ENCODE results near the gene REG3A. TPM values are rescaled to one million over a fixed set of nuclear protein-coding genes. Genes with fewer than 3 reads are reported as not detected.

REG3A gene
- total RNA-seq, 1 donor from 2014 or later = not detected

GRCh38 chr2:79162801-79163200 lies 3.2 kb upstream of the REG3A start:
- no peak for TF ChIP-seq CTCF (IDR thresholded peaks at IDR 0.05)
- Mint-ChIP-seq H3K9me3 (ENCODE audit: unreplicated experiment) (peaks cover 26% of the 10 kb centered on the region), H3K27ac (ENCODE audit: unreplicated experiment) (no peak overlapping the region), H3K27me3 (ENCODE audit: unreplicated experiment) (no peaks in the 10 kb centered on the region), H3K36me3 (ENCODE audit: unreplicated experiment) (no peaks in the 10 kb centered on the region), H3K4me1 (ENCODE audit: unreplicated experiment) (no peaks in the 10 kb centered on the region), H3K4me3 (ENCODE audit: unreplicated experiment) (no peak overlapping the region)
- no peak for DNase-seq (ENCODE audit: extremely low spot score, unreplicated experiment)

- Mint-ChIP-seq H3K9me3 (ENCODE audit: unreplicated experiment) (peaks cover 27% of the 10 kb centered on the region), H3K36me3 (ENCODE audit: unreplicated experiment) (no peaks in the 10 kb centered on the region), H3K4me3 (ENCODE audit: unreplicated experiment) (no peak overlapping the region), H3K27ac (ENCODE audit: unreplicated experiment) (no peak overlapping the region), H3K4me1 (ENCODE audit: unreplicated experiment) (no peaks in the 10 kb centered on the region), H3K27me3 (ENCODE audit: unreplicated experiment) (no peaks in the 10 kb centered on the region)
- no peak for DNase-seq (ENCODE audit: extremely low spot score, unreplicated experiment)
- no peak for TF ChIP-seq CTCF (IDR thresholded peaks at IDR 0.05)
Observed at GRCh38 chr2:79162132-79162531, 2.6 kb upstream of the REG3A start.

GRCh38 chr2:79159030-79159429 lies 523 bp downstream of the REG3A start:
- no peak overlapping the region for H3K4me3 Mint-ChIP-seq (ENCODE audit: unreplicated experiment)
- H3K9me3 Mint-ChIP-seq (ENCODE audit: unreplicated experiment) = peaks cover 34% of the 10 kb centered on the region
- no peak for DNase-seq (ENCODE audit: extremely low spot score, unreplicated experiment)
- no peaks in the 10 kb centered on the region for H3K36me3 Mint-ChIP-seq (ENCODE audit: unreplicated experiment)
- no peaks in the 10 kb centered on the region for H3K27me3 Mint-ChIP-seq (ENCODE audit: unreplicated experiment)
- H3K27ac Mint-ChIP-seq (ENCODE audit: unreplicated experiment) = no peak overlapping the region
- TF ChIP-seq CTCF (IDR thresholded peaks at IDR 0.05) = no peak
- no peaks in the 10 kb centered on the region for H3K4me1 Mint-ChIP-seq (ENCODE audit: unreplicated experiment)

- no peak for TF ChIP-seq CTCF (IDR thresholded peaks at IDR 0.05)
- Mint-ChIP-seq H3K27me3 (ENCODE audit: unreplicated experiment) (no peaks in the 10 kb centered on the region), H3K4me1 (ENCODE audit: unreplicated experiment) (no peaks in the 10 kb centered on the region), H3K27ac (ENCODE audit: unreplicated experiment) (no peak overlapping the region), H3K9me3 (ENCODE audit: unreplicated experiment) (peaks cover 33% of the 10 kb centered on the region), H3K4me3 (ENCODE audit: unreplicated experiment) (no peak overlapping the region), H3K36me3 (ENCODE audit: unreplicated experiment) (no peaks in the 10 kb centered on the region)
- DNase-seq (ENCODE audit: extremely low spot score, unreplicated experiment) = no peak
Observed at GRCh38 chr2:79155826-79156476, 3.6 kb downstream of the REG3A start.

GRCh38 chr2:79139423-79139822 lies 20.1 kb downstream of the REG3A start:
- Mint-ChIP-seq H3K27me3 (ENCODE audit: unreplicated experiment) (no peaks in the 10 kb centered on the region), H3K4me3 (ENCODE audit: unreplicated experiment) (no peak overlapping the region), H3K9me3 (ENCODE audit: unreplicated experiment) (peaks cover 32% of the 10 kb centered on the region), H3K36me3 (ENCODE audit: unreplicated experiment) (no peaks in the 10 kb centered on the region), H3K4me1 (ENCODE audit: unreplicated experiment) (no peaks in the 10 kb centered on the region), H3K27ac (ENCODE audit: unreplicated experiment) (no peak overlapping the region)
- TF ChIP-seq CTCF (IDR thresholded peaks at IDR 0.05) = no peak
- DNase-seq (ENCODE audit: extremely low spot score, unreplicated experiment) = no peak

All from osteocyte (in vitro differentiated cells).